ENCODE data around the gene PRKCA.
"Not testable (repeated sequence)": the region's sequence is repeated elsewhere in the genome, so short reads cannot be mapped to it uniquely, and the experiment has no call there.

The PRKCA gene

GRCh38 chr17:66701462-66701861 is 399.0 kb downstream of the PRKCA start:
- DNase-seq: no peak

GRCh38 chr17:66702106-66702936 is 399.9 kb downstream of the PRKCA start:
- DNase-seq: no peak

- no peak for DNase-seq
These were observed 402.6 kb downstream of the PRKCA start for GRCh38 chr17:66704858-66705520.

GRCh38 chr17:66706851-66707450 is 404.5 kb downstream of the PRKCA start:
- no peak for DNase-seq

- no peak for DNase-seq
These were observed 409.0 kb downstream of the PRKCA start for GRCh38 chr17:66711401-66711800.

DNA sequence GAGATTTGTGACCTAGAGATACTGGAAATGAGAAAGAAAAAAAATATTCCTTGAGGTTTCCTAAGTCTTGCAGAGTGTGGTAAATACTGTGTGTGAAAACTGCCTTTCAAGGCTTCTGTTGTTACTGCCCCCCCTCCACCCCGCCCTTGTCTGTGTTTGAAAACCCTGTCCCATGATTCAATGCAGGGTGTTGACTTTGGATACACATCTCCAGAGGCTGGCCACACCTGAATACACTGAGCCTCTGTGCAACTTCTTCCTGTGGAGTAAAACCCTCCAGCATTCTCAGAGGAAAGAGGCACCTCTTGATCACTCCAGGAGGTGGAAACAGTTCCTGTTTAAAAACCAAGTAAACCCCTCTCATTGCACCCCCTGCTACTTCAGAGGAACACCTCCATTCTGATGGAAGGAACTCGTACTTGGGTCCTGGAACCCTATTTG is 409.5 kb downstream of the PRKCA start:
- DNase-seq: no peak

DNA sequence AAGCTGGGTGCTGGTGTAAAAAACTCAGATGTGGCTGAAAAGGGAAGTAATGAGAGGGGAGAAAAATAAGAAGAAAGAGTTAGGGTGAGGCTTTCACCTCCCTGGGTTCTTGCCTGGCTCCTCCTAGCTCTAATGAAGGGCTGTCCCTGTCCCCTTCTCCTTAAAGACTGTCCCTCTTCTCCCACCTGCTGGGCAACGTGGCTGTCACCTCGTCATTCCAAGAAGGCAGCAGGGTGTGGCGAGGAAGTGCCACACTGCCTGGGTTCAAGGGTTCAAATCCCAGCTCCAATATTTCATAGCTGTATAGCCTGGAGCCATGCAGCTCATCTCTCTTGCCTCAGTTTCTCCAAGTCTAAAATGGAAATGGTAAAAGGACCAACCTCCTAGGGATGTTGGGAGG is 410.0 kb downstream of the PRKCA start:
- DNase-seq: no peak

GRCh38 chr17:66713021-66713532 is 410.7 kb downstream of the PRKCA start:
- DNase-seq: not testable (repeated sequence)

DNA sequence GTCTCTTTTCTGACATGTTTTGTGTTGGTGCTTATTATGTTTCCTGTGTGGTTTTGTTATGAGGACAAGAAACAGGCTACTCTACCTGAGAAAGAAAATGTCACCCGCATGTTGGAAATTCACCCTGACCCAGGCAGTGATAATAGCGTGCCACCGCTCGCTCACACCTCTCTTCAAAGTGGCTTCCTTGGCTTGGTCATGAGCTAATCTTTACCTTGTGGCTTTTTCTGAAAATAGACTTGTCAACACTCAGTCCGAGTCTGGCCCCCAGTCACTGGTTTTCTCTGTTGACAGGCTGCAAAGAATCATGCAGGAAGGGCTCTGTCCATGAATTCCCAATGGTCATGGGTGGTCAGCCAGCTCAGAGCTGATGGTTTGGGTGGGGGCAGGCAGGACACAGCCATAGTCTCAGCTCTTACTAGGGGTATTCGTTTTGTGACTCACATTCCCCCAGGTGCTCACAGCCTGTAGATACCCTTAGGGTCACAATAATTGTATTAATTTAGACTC is 411.2 kb downstream of the PRKCA start:
- no peak for DNase-seq

- peak in 1 of 56 donors; percentile 12 for DNase-seq
These were observed 411.9 kb downstream of the PRKCA start for GRCh38 chr17:66714046-66715023.

DNA sequence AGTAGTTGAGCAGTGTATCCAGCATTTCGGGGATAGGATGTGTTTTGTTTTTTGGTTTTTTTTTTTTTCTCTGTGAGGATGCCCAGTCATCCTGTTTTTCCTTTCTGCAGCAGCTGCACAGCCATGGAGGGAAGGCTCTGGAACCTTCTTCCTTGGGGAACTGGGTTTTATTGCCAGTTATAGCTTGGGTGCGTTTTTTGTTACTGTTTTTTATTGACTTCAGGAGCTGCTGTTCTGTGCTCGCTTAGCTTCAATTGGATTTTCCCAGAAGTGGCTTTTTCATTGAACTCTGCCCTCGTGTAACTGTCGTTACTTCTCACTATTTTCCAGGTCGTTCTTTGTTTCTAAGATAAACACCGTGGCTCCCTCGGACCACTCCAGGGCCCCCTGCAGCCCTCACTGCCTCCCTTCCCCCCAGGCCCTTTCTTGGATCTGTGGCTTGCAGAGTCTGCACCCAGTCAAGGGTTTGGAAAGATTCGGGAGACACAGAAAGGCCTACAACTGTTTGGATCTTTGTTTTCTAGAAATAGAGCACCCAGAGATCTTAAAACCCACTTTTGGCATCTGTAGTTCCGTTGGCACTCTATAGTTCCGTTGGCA is 412.8 kb downstream of the PRKCA start:
- DNase-seq: no peak

GRCh38 chr17:66715745-66716156 is 413.3 kb downstream of the PRKCA start:
- DNase-seq: peak in 11 of 56 donors; percentile 11 to 49 (median 26)

GRCh38 chr17:66716236-66717026 is 414.0 kb downstream of the PRKCA start:
- peak in 36 of 56 donors; percentile 7 to 84 (median 46) for DNase-seq

- no peak for DNase-seq
These were observed 415.2 kb downstream of the PRKCA start for GRCh38 chr17:66717641-66718058.

DNA sequence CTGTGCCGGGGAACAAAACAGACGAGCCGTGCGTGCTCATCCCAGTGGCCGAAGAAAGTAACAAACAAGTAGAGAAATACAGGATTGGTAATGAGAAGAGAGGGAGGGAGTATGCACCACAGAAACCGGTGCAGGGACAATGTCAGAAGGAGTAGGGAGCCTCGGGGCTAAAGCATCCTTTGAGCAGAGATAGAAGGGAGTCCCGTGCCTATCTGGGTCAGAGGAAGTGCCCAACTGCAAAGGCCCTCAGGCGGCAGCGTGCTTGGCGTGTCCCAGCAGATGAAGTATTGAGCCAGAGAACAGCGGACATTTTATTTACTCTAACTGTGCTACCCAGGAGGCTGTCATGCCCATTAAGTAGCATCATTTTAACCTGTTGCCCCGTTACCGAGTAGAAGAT is 417.6 kb downstream of the PRKCA start:
- DNase-seq: peak in 1 of 56 donors; percentile 14

DNA sequence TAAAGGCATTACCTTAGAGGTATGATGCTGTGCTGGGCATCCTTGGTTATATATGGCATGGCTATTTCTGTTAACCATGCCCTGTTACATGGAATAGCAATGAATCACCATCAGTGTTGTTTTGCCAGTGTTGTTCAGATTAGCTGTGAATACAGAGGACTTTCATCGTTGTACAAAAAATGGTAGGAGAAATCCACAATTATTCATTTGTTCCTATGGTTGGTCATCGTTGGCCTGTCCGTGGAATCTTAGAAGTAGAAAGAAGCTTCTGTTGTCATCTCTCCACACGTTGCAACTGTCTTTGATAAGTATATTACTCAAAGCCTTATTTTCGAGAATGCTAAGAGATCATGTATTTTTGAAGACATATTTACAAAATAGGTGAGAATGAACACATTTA is 418.2 kb downstream of the PRKCA start:
- no peak for DNase-seq

- no peak for DNase-seq
These were observed 419.9 kb downstream of the PRKCA start for GRCh38 chr17:66722341-66722740.

- no peak for DNase-seq
These were observed 422.3 kb downstream of the PRKCA start for GRCh38 chr17:66724581-66725341.
